IPS-18c (cell line): ENCODE results near the gene B3GNT9.

Experiments used
- H3K4me3 ChIP-seq: 2 replicates; pipeline ENCODE4 v1.7.0; 2013; ENCODE audit warnings: low read depth, mild to moderate bottlenecking, low read length, moderate library complexity; ENCODE audit not compliant: insufficient read depth
- H3K9me3 ChIP-seq: one replicate; pipeline ENCODE4 v1.6.1; 2013; ENCODE audit warnings: mild to moderate bottlenecking, low read length, moderate library complexity; ENCODE audit not compliant: control insufficient read depth, insufficient read depth

The B3GNT9 gene

GRCh38 chr16:67109407-67110135, 41.2 kb downstream of the B3GNT9 start, which contains the start of gene PHAF1:
PHAF1 (plus strand) TSS chr16:67109941; CDS start chr16:67110176, 235 bp downstream.
- H3K9me3 ChIP-seq, result no peaks in the 10 kb centered on the region
- H3K4me3 ChIP-seq, result peak within 1 kb of the TSS; percentile 88

- Histone ChIP-seq H3K4me3 (peak overlapping the region; percentile 88), H3K9me3 (no peaks in the 10 kb centered on the region)
These were observed 41.8 kb downstream of the B3GNT9 start for GRCh38 chr16:67108931-67109406.

GRCh38 chr16:67108489-67108888, 42.3 kb downstream of the B3GNT9 start:
- Histone ChIP-seq H3K9me3 (no peaks in the 10 kb centered on the region), H3K4me3 (no peak overlapping the region)

GRCh38 chr16:67105881-67106280, 44.9 kb downstream of the B3GNT9 start:
- Histone ChIP-seq H3K9me3 (no peaks in the 10 kb centered on the region), H3K4me3 (no peak overlapping the region)

DNA sequence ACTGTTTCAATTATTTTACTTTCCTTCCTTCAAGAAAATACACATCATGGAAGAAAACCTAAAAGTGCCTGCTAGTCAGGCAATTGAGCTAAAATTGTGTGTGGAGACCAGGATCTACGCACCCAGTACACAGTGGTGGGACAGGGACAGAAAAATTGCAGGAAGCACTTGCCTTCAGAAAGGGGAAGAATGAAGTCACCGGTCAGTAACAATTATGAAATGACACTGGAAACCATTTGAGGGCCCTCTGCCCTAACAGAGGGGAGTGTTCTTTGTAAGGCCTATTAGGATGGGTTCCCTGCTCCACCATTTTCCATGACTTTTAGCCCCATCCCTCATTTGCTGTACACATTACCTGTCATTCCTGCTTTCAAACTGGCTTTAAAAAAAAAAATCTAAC, 45.6 kb downstream of the B3GNT9 start:
- no peak overlapping the region for H3K4me3 ChIP-seq
- no peaks in the 10 kb centered on the region for H3K9me3 ChIP-seq

DNA sequence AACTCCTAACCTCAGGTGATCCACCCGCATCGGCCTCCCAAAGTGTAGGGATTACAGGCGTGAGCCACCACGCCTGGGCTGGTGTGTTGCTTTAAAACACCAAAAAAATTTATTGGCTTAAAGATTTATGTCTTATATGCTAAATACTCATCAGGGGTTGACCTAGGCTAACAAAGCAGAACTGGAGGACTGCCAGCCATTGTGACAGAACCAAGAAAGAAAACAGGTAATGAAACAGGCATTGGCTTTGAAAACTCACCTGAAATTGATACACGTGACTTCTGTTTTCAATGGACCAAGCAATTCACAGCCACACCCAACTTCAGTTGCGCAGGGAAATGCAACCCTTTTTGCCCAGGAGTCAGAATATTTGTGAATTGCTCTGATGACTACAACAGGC, 46.0 kb downstream of the B3GNT9 start:
- H3K4me3 ChIP-seq, result no peak overlapping the region
- H3K9me3 ChIP-seq, result no peaks in the 10 kb centered on the region

- Histone ChIP-seq H3K4me3 (no peak overlapping the region), H3K9me3 (no peaks in the 10 kb centered on the region)
These were observed 46.7 kb downstream of the B3GNT9 start for GRCh38 chr16:67104061-67104460.

DNA sequence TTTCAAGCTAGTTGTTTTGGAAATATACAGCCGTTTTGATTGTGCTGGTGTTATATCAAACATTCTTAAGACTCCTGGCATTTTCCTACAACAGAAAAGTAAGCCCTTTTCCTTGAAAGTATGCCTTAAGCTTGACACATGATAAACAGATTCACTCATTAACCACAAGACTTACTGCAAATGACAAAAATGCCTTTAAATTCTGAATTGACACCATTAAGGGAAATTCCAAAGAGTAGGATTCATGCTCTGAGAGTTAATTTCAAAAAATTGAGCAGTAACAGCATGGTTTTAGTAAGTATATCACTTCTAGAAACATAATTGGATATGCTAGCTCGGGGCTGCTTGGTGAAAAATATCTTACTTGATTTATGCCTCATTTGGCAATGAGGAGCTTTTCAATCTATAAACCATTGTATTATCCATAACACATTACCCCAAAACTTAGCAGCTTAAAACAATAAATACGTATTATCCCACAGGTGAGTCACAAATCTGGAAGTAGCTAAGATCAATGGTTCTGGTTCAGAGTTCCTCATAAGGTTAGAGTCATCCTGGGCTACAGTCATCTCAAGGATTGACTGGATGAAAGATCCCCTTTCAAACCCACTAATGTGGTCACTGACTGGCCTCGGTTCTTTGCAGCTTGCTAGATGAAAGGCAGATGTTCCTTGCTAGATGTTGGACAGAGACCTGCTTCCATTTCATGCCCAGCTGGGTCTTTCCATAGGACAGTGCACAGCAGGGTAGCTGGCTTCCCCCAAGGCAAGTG, 49.3 kb downstream of the B3GNT9 start:
- H3K4me3 ChIP-seq, result no peak overlapping the region
- H3K9me3 ChIP-seq, result no peaks in the 10 kb centered on the region

- H3K9me3 ChIP-seq, result no peaks in the 10 kb centered on the region
- H3K4me3 ChIP-seq, result no peak overlapping the region
These were observed 50.1 kb downstream of the B3GNT9 start for GRCh38 chr16:67100569-67101310.

DNA sequence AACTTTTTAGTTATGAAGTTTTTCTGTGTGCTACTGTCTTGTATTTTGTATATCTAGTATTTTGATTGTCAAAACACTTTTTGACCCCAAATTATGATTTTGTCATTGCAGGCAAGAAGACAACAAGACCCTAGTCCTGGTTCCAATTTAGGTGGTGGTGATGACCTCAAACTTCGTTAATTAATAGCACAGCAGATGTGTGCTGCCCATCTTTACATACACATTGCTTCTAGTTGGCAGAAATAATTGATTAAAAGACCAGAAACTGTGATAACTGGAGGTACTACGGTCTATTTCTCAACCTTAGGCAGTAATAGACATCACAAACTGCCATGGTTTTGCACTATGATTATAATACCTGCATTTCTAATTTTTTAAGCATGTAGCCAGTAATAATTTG, 52.2 kb downstream of the B3GNT9 start:
- no peaks in the 10 kb centered on the region for H3K9me3 ChIP-seq
- H3K4me3 ChIP-seq, result no peak overlapping the region
